CD14-positive monocyte (primary cell): ENCODE results near the gene PLEKHM3. TPM values are rescaled to one million over a fixed set of nuclear protein-coding genes. Genes with fewer than 3 reads are reported as not detected.

Source experiments
- DNase-seq, 3 donors: peaks; one replicate each; pipeline ENCODE4 v3.0.0-alpha.2; 2011 to 2022
- H2AFZ ChIP-seq: 2 replicates; pipeline ENCODE4 v1.6.0; 2012; ENCODE audit warnings: mild to moderate bottlenecking, low read depth, low read length, inconsistent platforms; ENCODE audit not compliant: insufficient read depth, poor library complexity, severe bottlenecking
- H3K27ac ChIP-seq, 2 donors: 1 replicate in 1 of 2; 2 replicates in 1 of 2; pipeline ENCODE4 v1.5.1; 2012 to 2013; ENCODE audit warnings: low read length in 2 of 2, control low read depth in 1 of 2, inconsistent platforms in 1 of 2, low read depth in 1 of 2, mild to moderate bottlenecking in 1 of 2
- H3K27me3 ChIP-seq, 2 donors: one replicate each; pipeline versions ENCODE4 v1.6.0 to v1.6.1; 2011 to 2013; ENCODE audit warnings: low read length in 2 of 2; ENCODE audit not compliant: control insufficient read depth in 2 of 2, insufficient read depth in 2 of 2
- H3K36me3 ChIP-seq, 2 donors: replicated peaks in 1 of 2; 1 replicate in 1 of 2; 2 replicates in 1 of 2; pipeline versions ENCODE4 v1.5.1 to v1.6.1; 2012 to 2013; ENCODE audit warnings: low read length in 2 of 2, control low read depth in 1 of 2, inconsistent platforms in 1 of 2, mild to moderate bottlenecking in 1 of 2; ENCODE audit not compliant: insufficient read depth in 2 of 2, control insufficient read depth in 1 of 2
- H3K4me1 ChIP-seq, 2 donors: 1 replicate in 1 of 2; 2 replicates in 1 of 2; pipeline versions ENCODE4 v1.5.1 to v1.6.1; 2012 to 2013; ENCODE audit warnings: low read length in 2 of 2, control low read depth in 1 of 2, inconsistent platforms in 1 of 2, mild to moderate bottlenecking in 1 of 2, moderate library complexity in 1 of 2; ENCODE audit not compliant: insufficient read depth in 2 of 2, control insufficient read depth in 1 of 2
- H3K4me2 ChIP-seq: replicated peaks from 2 replicates; pipeline ENCODE3; 2012; ENCODE audit warnings: low read length, moderate library complexity, mild to moderate bottlenecking; ENCODE audit not compliant: poor library complexity, severe bottlenecking; ENCODE audit errors: extremely low read depth
- H3K4me3 ChIP-seq, 3 experiments: fragments of 200-600 bp in 1 of 3; sonication (generic) in 1 of 3; replicated peaks in 1 of 3; 1 replicate in 2 of 3; 2 replicates in 1 of 3; pipeline ENCODE4 v1.5.1; 2011 to 2013; ENCODE audit warnings: low read length in 3 of 3, mild to moderate bottlenecking in 3 of 3, control low read depth in 2 of 3, low read depth in 2 of 3, inconsistent platforms in 1 of 3, moderate library complexity in 1 of 3
- H3K79me2 ChIP-seq: 2 replicates; pipeline ENCODE4 v1.6.0; 2012; ENCODE audit warnings: mild to moderate bottlenecking, control low read depth, inconsistent platforms, low read length, moderate library complexity; ENCODE audit not compliant: insufficient read depth
- H3K9ac ChIP-seq: 2 replicates; pipeline ENCODE4 v1.6.0; 2017; ENCODE audit warnings: low read length, mild to moderate bottlenecking; ENCODE audit not compliant: insufficient read depth, poor library complexity, severe bottlenecking
- H3K9me3 ChIP-seq, 2 donors: replicated peaks in 1 of 2; 1 replicate in 1 of 2; 2 replicates in 1 of 2; pipeline versions ENCODE4 v1.5.1 to v1.6.1; 2012 to 2013; ENCODE audit warnings: low read length in 2 of 2, control low read depth in 1 of 2; ENCODE audit not compliant: control insufficient read depth in 1 of 2, insufficient read depth in 1 of 2
- H4K20me1 ChIP-seq: 2 replicates; pipeline ENCODE4 v1.6.0; 2012; ENCODE audit warnings: mild to moderate bottlenecking, low read length, control low read depth, moderate library complexity; ENCODE audit not compliant: insufficient read depth
- H3K27ac Mint-ChIP-seq, 7 donors: one replicate each; pipeline ENCODE4 v1.8.0; 2020; ENCODE audit warnings: mild to moderate bottlenecking in 7 of 7, mixed read lengths in 7 of 7, moderate library complexity in 6 of 7, inconsistent platforms in 2 of 7
- H3K27me3 Mint-ChIP-seq, 3 donors: one replicate each; pipeline ENCODE4 v1.8.0; 2021 to 2022; ENCODE audit warnings: low read depth in 3 of 3, mild to moderate bottlenecking in 3 of 3, mixed read lengths in 3 of 3, moderate library complexity in 3 of 3, inconsistent platforms in 1 of 3
- H3K36me3 Mint-ChIP-seq, 2 donors: one replicate each; pipeline ENCODE4 v1.8.0; 2020; ENCODE audit warnings: mixed read lengths in 2 of 2, inconsistent platforms in 1 of 2, mild to moderate bottlenecking in 1 of 2
- H3K4me1 Mint-ChIP-seq: one replicate; pipeline ENCODE4 v1.8.0; 2020; ENCODE audit warnings: mild to moderate bottlenecking, mixed read lengths
- H3K4me3 Mint-ChIP-seq, 2 donors: one replicate each; pipeline ENCODE4 v1.8.0; 2020; ENCODE audit warnings: mild to moderate bottlenecking in 2 of 2, mixed read lengths in 2 of 2, moderate library complexity in 1 of 2
- H3K9me3 Mint-ChIP-seq, 7 donors: one replicate each; pipeline ENCODE4 v1.8.0; 2020 to 2022; ENCODE audit warnings: mixed read lengths in 7 of 7, mild to moderate bottlenecking in 6 of 7, moderate library complexity in 6 of 7, inconsistent platforms in 2 of 7
- WGBS: methylation state at CpG from one replicate; pipeline ENCODE4 v1.1.5; 2013; ENCODE audit warnings: missing lambda C conversion rate; ENCODE audit not compliant: insufficient coverage; 5-methylcytosine and 5-hydroxymethylcytosine counted together
- intact Hi-C, 2 donors: fragments of 100-400 bp; cut with micrococcal nuclease; formaldehyde crosslinking; loops; one replicate each; pipeline versions ENCODE4 v1.15.0 to v1.15.1; 2023
- polyA plus RNA-seq, 3 donors: library from polyadenylated mRNA; depleted of rRNA in 1 of 3; unstranded in 2 of 3; stranded (reverse) in 1 of 3; fragments of 300-500 nt in 2 of 3; fragments of >200 nt in 1 of 3; fragmentation: Illumina TruSeq in 2 of 3; gene quantifications; 1 replicate in 2 of 3; 2 replicates in 1 of 3; pipeline ENCODE4 v1.2.3, GENCODE V29; 2012 to 2021
- TF ChIP-seq, protein P1 (sequence below): fragments of 200-600 bp; IDR thresholded peaks from one replicate; pipeline ENCODE4 v1.8.0; 2022; ENCODE audit warnings: antibody characterized with exemption, mild to moderate bottlenecking

Gene PLEKHM3
- polyA plus RNA-seq, 3 donors, result 3.0 to 8.0 (median 3.0) TPM

DNA sequence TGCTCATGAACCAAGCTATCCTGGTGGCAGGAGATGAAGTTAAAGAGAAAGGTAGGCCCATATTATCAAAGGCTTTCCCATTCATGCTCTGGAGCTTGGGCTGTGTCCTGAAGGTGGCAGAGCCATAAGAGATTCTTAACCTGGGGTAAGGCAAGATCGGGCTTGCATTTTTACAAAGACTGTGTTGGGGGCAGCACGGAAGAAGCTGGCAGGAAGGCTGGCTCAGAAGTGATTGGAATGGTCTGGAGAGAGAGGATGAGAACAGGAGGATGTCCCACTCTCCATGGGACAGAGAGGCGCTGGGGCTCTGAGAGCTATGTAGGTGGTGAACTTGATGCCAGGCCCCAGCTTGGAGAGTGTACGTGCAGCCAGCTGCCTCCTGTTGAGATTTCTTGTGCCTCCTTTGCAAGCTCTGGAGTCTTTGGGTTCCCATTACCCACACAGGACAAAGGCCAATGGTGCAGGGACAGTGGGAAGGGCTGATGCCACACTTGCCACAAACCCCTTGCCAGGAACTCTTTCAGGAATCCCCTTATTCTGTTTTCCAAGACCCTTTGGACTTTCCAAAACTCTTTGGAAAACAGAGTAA lies 215.0 kb downstream of the PLEKHM3 start:
- H2AFZ ChIP-seq, result peak overlapping the region; percentile 83

DNA sequence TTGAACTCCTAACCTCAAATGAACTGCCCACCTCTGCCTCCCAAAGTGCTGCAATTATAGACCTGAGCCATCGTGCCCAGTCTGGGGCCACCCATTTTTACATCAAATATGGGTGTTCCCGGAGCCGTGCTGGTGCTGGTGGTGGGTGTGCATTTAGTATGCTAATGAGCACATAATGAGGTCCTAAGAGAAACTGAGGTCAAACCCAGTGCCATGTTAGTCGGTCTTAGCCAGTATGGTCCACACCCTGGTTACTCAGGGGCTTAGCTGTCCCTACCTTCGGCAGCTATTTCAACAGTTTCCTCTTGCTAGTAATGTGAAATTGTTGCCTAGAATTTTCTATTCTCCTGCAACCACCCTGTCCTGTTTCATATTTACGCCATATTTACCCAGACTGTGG lies 217.2 kb downstream of the PLEKHM3 start:
- Mint-ChIP-seq H3K27ac (no peak overlapping the region), H3K9me3 (peaks cover 0 to 2% (median 0%) of the 10 kb centered on the region in 7 donors), H3K4me3 (no peak overlapping the region), H3K4me1 (peaks cover 20% of the 10 kb centered on the region), H3K27me3 (peaks cover 0 to 3% (median 1%) of the 10 kb centered on the region in 3 donors), H3K36me3 (no peaks in the 10 kb centered on the region)
- no peak overlapping the region for H3K4me3 ChIP-seq
- intact Hi-C loops, result no loop called here
- no peaks in the 10 kb centered on the region for H3K27me3 ChIP-seq
- no peak overlapping the region for H3K4me2 ChIP-seq
- WGBS, result 100% methylated on average over 1 of the region's 6 CpGs
- H3K4me1 ChIP-seq, result peaks cover 10 to 13% of the 10 kb centered on the region in 2 donors
- no peaks in the 10 kb centered on the region for H4K20me1 ChIP-seq
- H2AFZ ChIP-seq, result no peak overlapping the region
- TF ChIP-seq, protein P1, sequence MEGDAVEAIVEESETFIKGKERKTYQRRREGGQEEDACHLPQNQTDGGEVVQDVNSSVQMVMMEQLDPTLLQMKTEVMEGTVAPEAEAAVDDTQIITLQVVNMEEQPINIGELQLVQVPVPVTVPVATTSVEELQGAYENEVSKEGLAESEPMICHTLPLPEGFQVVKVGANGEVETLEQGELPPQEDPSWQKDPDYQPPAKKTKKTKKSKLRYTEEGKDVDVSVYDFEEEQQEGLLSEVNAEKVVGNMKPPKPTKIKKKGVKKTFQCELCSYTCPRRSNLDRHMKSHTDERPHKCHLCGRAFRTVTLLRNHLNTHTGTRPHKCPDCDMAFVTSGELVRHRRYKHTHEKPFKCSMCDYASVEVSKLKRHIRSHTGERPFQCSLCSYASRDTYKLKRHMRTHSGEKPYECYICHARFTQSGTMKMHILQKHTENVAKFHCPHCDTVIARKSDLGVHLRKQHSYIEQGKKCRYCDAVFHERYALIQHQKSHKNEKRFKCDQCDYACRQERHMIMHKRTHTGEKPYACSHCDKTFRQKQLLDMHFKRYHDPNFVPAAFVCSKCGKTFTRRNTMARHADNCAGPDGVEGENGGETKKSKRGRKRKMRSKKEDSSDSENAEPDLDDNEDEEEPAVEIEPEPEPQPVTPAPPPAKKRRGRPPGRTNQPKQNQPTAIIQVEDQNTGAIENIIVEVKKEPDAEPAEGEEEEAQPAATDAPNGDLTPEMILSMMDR, result no peak
- no peaks in the 10 kb centered on the region for H3K36me3 ChIP-seq
- H3K9me3 ChIP-seq, result no peaks in the 10 kb centered on the region
- no peaks in the 10 kb centered on the region for H3K79me2 ChIP-seq
- no peak overlapping the region for H3K27ac ChIP-seq
- H3K9ac ChIP-seq, result no peak overlapping the region
- no peak for DNase-seq

More for the DNA sequence above, 215.0 kb downstream of the PLEKHM3 start:
- Histone ChIP-seq H3K4me3 (peak overlapping the region; percentile 37 to 81 (median 77)), H3K36me3 (no peaks in the 10 kb centered on the region), H3K79me2 (no peaks in the 10 kb centered on the region), H3K4me1 (peaks cover 13 to 16% of the 10 kb centered on the region in 2 donors), H3K27ac (peak overlapping the region in 1 of 2 donors; percentile 75), H3K27me3 (no peaks in the 10 kb centered on the region), H3K9me3 (no peaks in the 10 kb centered on the region), H4K20me1 (no peaks in the 10 kb centered on the region), H3K9ac (peak overlapping the region; percentile 55), H3K4me2 (peak overlapping the region; percentile 75)
- Mint-ChIP-seq H3K27me3 (peaks cover 0 to 3% (median 1%) of the 10 kb centered on the region in 3 donors), H3K36me3 (no peaks in the 10 kb centered on the region), H3K4me1 (peaks cover 23% of the 10 kb centered on the region), H3K4me3 (peak overlapping the region; percentile 84 to 95), H3K9me3 (peaks cover 0 to 2% (median 0%) of the 10 kb centered on the region in 7 donors), H3K27ac (peak overlapping the region in 2 of 7 donors; percentile 79 to 85)
- DNase-seq, result no peak
- WGBS, result 94% methylated on average over 3 of the region's 4 CpGs
- TF ChIP-seq, protein P1, result no peak
- intact Hi-C loops, result no loop called here
